ACHN (cell line): ENCODE data around the gene ATOH8.

Experiments
- DNase-seq: peaks from one replicate; pipeline ENCODE4 v3.0.0-alpha.2; 2015
- in situ Hi-C: cut with HindIII; loops from 2 replicates; pipeline ENCODE4 v1.10.0; 2017; ENCODE audit warnings: low sequenced_read_pairs, low pct_ligation_motif_present, low pct_unique_long_range_greater_than_20kb

The ATOH8 gene

DNA sequence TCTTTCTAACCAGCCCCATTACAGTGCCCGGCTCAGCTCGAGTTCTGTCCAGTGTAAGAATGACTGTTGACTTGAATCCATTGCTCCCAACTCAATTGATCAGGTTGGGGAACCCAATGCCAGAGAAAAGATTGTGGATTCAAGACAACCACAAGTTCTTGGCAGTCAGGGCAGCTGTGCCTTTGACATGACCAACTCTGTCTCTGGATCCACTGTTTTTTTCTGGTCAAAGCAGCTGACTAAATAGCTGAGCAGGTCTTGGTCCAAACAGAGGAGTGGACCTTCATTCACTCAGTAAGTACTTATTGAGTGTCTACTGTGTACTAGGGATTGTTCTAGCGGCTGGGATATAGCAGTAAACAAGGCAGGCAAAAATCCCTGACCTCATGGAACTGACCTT is 6.3 kb upstream of the ATOH8 start:
- in situ Hi-C loops, result no loop called here
- no peak for DNase-seq

DNA sequence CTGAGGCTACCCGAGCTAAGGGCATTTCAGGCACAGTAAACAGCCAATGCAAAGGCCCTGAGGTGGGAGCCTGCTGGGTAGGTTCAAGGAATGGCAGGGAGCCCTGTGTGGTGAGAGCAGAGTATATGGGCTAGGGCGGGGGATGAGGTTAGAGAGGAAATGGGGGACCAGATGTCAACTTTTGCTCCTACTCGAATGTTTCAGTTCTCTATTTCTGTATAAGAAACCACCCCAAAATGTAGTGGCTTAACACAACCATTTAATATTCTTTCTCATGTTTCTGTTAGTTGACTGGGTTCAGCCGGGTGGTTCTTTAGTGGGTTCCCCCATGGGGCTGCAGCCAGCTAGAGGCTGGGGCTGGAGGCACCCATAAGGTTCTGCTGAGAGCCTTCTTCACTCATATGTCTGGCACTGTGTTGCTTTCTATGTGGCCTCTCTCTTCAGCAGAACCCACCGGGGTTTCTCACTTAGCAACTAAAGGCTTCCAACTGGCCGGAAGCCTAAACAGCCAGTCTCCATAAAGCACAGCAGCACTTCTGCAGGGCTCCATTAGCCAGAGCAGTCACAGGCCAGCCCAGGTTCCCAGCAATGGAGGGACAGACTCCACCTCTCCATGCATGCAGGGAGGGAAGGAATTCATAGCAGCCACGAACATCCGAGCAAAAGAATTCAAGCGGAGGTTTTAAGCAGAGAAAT is 5.6 kb upstream of the ATOH8 start:
- DNase-seq, result no peak

DNA sequence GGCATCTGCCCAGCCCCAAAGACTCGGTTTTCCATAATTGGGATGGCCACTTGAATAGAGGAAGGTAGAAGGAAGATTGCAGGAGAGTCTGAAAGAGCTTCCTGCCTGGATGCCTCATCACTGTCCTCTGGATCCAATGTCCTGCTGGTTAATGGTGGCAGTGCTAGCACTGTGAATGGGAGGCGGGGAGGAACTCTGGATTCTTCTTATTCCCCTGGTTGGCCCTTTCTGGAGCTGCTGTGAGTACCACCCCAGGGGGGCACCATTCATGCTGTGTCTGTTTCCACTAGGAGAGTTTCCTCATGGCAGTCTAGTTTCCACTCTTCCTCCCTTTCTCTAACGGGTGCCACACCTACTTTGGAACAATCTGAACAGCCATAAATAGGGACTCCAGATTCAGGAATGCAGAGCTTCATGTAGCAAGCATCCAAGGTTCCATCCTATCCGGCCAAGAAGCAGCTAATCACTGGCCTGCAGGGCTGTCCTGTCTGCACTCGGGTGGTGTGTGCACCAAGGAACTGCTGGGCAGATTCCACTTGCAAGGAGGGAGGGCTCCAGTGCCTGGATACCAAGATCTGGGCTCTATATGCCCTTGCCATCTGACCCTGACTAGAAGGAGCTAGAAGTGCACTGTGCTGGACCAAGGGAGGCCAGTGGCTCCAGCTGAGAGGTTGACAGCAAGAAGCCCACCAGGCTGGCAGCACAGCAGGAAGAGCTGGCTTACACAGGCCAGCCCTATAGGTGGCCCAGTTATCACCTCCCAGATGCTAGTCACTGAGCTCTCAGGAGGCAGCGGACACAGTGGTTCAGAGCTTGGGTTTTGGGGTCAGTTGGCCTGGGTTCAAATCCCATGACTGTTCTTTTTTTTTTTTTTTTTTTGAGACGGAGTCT is 4.6 kb upstream of the ATOH8 start:
- in situ Hi-C loops, result no loop called here

More for the DNA sequence above, 5.6 kb upstream of the ATOH8 start:
- in situ Hi-C loops, result no loop called here

DNA sequence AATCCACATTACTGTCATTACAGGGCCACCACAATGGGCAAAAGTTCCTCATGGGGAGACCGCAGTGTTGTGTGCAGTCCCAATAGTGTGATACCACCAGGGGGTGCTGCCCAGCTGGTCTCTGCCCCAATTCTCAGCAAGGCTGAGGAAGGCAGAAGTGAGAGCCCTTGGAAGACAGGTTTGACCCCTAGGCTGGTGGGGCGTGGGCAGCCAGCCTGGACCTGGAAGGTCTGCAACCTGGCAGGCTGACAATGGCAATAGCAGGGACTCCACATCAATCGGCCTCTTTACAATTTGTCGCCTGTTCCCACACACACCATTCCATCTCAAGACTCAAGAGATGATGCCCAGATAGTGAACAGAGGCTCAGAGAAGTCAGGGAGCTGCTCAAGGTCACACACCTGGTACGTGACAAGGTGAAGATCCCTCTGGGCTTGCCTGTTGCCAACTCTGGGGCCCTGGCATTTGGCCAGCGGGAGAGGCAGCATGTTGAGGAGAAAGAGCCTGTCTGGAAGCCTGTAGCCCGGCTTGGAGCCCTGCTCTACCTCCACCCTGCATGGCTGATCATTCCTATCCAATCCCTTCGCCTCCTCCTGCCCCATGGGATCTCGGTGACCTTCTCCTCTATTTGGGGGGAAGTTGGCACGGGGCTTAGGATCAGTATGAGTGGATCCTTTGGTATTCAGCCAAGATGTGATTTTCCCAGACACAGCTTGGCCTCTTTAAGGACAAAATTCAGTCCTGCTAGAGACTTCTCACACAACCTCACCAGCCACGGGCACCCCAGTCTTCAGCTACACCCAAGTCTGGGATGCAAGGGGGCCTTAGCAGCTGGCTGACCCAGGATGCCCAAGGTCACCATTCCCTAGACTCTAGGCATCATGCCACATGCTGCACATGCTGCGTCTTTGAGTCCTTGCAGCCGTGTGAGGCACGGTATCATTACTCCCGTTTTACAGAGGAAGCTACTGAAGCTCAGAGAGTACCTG is 2.9 kb upstream of the ATOH8 start:
- DNase-seq, result peak; percentile 59
- in situ Hi-C loops, result no loop called here

More for the DNA sequence above, 4.6 kb upstream of the ATOH8 start:
- no peak for DNase-seq

DNA sequence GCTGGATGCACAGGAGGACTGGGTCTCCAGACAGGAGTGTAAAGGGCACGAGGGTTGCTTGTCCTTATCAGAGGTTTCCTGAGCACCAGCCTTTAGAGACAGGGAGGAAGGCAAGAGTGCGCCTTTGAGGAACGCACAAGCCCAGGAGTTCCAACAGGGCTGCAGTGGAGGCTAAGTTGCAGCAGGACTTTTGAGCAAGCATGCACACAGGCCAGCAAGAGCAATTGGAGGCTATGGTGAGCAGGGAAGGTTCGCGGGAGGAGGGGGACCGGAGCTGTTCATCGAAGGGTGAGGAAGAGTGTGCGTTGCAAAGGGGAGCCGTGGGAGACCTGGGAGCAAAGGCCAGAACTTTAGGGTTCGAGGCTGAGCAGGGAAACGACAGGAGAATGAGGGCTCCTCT is 2.2 kb upstream of the ATOH8 start:
- in situ Hi-C loops, result no loop called here

DNA sequence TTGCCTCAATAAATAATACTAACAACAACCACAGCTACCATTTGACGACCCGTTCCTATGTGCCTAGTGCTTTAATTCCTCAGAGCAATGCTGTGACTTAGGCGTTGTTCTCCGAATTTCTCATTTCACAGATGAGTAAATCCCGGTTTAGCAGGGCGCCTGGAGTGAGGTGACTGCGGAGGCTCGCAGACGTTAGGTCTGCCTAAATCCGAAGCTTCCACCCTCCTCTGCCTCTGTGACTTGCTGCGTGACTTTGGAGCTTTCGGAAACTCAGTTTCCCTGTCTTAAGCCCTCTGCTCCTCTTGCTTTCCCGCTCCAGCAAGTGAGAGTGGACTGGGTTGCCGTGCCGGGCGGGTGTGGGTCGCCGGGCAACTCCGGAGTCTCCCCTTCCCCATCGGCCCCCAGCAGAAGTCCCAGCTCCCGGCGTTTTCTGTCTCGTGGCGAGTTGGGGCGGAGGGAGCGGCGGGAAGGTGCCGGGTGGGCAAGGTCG is 711 bp upstream of the ATOH8 start:
- in situ Hi-C loops, result no loop called here
- no peak for DNase-seq

More for the DNA sequence above, 2.2 kb upstream of the ATOH8 start:
- DNase-seq, result no peak

DNA sequence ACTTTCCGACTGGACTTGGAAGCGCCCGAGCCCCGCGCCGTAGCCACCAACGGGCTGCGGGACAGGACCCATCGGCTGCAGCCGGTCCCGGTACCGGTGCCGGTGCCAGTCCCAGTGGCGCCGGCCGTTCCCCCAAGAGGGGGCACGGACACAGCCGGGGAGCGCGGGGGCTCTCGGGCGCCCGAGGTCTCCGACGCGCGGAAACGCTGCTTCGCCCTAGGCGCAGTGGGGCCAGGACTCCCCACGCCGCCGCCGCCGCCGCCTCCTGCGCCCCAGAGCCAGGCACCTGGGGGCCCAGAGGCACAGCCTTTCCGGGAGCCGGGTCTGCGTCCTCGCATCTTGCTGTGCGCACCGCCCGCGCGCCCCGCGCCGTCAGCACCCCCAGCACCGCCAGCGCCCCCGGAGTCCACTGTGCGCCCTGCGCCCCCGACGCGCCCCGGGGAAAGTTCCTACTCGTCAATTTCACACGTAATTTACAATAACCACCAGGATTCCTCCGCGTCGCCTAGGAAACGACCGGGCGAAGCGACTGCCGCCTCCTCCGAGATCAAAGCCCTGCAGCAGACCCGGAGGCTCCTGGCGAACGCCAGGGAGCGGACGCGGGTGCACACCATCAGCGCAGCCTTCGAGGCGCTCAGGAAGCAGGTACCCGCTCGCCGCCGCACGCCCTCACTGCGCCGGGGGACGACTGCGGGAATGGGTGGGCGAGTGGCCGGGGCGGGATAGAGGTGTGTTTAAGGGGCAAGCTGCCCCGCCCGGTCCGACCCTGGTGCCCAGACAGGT is 713 bp downstream of the ATOH8 start:
- in situ Hi-C loops, result no loop called here
- DNase-seq, result no peak

DNA sequence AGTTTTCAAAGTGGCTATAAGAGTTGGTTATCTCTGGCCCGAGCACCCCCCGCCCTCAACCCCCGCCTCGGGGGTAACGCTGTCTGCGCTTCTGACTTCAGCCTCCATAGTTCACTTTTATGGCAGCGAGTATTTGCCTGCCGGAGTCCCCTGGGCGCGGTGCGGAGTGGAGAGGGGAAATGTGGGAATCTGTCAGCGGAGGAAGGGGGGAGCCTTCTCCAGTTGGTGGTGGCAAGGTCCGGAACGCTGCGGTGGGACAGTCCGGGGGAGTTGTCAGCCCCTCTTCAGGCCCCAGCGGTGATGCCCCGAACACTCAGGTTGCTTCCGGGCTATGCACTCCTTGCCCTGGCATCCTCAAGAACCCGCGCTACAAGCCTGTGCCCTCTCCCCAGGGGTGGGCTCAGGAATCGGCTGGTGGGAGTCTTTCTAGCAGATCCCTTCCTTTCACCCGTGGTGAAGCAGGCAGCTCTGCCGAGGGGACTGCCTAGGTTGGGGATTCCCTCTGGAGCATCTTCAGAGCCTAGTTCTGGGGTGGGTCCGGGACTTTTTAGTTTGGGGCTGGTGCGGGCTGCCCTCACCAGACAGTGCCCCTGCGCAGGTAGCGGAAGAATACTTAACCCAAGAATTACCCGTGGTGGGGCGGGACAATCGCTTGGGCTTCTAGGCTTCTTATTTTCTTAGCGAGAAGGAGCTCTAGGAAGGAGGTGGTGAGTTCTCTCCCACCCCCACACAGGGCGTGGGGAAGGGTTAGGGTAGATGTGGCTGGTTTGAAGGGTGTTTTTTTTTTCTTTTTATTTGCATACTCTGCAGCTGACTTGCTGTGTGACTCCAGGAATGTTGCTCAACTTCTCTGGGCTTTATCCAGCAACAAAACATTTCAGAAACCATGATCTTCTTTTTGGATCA is 1.6 kb downstream of the ATOH8 start:
- no peak for DNase-seq
- in situ Hi-C loops, result no loop called here

DNA sequence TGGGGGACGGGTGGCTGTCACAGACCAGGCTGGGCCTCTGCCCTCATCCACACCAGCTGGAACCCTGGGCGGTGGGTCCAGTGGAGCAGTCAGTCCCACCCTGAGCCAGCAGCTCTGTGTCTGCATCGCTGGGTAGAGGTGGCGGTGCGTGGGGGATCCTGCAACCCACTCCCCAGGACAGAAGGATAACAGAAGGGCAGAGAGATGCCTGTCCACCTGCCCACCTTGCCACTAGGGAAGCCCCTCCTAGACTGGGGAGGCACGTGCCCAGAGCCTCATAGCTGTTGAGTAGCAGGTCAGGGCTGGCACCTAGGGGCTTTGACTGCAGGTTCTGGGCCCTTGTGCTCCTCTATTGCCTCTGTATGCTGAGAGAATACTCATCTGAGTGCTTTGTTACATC is 2.4 kb downstream of the ATOH8 start:
- no peak for DNase-seq
- in situ Hi-C loops, result no loop called here

DNA sequence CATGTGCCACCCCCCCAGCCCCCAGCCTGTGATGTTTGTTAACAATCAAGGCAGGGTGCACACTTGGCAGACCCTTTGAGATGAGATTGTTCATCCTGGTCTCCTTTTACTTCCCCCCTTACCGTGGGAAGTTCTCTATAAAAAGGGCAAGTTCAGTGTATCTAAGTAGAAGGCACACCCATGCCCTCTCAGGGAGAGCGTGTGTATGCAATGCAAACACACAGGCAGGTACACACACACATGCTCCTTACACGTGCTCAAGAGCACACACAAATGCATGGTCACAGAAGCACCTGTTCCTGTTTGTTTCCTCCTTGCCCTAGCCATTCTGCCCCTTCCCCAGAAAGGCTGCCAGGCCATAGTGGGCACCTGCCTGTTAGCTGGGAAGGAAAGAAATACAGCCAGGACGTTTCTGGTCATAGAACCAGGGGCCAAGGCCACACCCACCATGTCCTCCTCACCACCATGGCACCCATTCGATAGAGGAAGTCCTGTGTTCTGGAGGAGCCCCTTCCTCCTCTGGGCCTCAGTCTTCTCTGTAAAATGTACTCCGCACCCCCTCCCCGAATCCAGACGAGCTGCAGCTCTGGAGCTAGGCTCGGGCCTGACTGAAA is 3.1 kb downstream of the ATOH8 start:
- DNase-seq, result no peak

DNA sequence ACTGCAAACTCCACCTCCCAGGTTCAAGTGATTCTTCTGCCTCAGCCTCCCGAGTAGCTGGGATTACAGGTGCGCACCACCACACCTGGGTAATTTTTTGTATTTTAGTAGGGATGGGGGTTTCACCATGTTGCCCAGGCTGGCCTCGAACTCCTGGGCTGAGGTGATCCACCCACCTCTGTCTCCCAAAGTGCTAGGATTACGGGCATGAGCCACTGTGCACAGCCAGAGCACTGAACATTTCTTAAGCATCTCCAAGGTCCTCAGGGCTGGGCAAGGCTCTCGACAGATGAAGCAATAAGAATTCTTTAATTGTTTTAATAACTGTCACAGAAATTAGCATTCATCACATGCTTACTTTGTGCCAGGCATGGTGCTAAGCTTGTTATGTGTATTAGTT is 4.1 kb downstream of the ATOH8 start:
- DNase-seq, result no peak
- in situ Hi-C loops, result no loop called here

More for the DNA sequence above, 3.1 kb downstream of the ATOH8 start:
- in situ Hi-C loops, result no loop called here

DNA sequence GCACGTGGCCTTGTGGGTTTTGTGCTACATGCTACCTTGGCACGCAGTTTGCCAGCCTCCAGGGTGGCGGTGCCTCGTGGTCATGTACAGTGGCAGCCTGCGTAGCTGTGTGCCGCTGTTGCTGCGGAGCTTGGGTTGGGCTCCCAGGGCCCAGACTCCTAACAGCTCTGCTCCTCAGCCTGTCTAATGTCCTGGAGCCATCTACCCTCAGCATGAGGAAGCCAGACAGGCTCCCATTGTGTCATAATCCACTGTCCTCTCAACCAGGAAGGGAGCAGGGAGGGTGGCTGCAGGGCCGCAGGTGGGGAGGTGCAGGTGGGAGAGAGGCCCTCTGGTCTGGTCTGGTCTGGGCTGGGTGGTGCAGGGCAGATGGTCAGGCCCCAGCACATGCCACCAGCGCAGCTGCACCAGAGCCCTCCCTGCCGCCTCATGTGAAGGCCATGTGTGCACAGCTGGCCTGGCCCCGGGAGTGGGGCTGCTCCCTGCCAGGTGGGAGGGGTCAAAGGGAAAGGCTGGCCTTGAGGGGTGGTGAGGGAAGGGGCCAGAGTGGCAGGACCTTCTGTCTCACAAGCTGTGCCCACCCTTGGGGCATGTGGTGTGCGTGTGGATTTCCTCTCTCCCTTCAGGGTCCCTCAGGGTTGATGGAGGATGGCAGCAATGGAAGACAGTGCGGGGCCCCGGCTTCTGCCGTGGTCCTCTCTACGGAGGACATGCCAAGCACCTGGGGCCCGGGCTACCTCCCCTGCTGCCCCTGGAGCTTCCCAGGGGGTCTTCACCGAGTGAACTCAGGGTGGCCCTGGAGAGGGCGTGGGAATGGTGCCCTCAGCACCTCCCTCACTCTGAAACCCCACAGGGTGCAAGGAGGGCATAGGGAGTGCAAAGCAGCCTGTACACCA is 4.8 kb downstream of the ATOH8 start:
- DNase-seq, result no peak
- in situ Hi-C loops, result no loop called here

DNA sequence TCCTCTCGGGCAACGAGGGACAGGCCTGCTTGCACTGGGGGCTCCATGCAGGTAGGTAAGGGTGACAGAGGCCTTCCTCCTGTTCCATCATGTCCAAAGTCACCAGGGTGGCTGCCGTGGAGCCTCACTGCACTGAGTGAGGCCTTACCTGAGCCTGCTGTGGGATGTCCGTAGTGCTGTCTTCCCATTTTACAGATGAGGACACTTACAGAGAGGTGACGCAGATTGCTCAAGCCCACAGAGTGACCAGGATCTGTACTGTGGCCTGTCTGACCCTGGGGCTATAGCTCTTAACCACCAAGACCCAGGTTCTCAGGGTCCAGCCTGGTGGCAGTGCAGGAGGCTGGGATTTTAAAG is 5.4 kb downstream of the ATOH8 start:
- in situ Hi-C loops, result no loop called here

DNA sequence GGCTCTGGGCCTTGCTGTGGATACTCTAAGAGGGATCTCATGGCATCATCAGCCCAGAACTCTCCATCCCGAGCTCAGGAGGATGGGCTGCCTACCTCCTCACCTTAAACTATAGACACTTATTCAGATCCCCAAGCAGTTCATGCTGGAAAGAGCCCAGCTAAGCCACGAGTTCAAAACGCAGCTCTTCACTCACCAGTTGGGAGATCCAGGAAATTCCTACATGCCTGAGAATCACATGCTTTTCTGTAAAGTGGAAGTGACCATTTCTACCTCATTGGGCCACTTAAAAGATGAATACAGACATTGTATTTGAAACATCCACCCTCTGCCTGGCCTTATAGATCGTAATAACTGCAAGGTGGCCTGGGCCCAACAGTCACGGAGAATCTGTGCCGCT is 6.6 kb downstream of the ATOH8 start:
- in situ Hi-C loops, result no loop called here
- no peak for DNase-seq

More for the DNA sequence above, 5.4 kb downstream of the ATOH8 start:
- no peak for DNase-seq

DNA sequence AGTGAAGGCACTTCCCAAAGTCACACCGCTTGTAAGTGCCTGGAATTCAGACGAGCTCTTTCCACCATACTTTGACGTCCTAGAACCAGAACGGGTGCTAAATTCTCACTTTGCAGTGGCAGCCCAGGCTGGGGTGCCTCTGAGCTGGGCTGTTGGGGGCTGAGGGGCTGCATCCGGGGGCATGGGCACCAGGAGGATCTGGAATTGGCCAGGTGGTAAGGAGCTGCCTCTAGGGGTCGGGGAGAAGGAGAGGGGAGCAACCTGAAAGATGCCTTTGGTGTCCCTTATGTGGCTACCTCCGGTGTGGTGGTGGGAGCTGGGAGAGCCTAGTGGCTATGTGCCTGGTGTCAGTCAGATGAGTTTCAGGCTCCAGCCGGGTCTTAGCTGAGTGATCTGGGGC is 7.1 kb downstream of the ATOH8 start:
- in situ Hi-C loops, result no loop called here
- DNase-seq, result no peak

DNA sequence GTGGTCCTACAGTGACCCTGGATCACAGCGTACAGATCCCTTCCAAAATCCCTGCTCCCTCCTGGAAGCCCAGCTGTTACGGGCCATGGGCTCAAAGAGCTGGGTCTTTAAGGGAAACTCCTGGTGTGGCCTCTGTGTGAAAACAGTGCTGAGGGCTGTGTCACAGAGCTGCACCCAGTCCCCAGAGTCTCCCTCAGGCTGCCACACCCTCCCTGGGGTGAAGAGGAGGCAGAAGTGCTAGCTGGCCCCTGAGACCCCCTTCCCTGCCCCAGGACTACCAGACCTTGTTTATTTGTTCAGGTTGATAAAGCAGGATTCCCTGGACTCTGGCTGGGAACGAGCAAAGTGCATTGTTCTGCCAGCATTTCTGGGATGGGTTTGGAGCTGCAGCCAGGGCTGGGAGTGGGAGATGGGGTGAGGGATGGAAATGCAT is 7.7 kb downstream of the ATOH8 start:
- in situ Hi-C loops, result no loop called here
- DNase-seq, result no peak
